ENCODE results near the gene STX17.
"Not testable (repeated sequence)": the region's sequence is repeated elsewhere in the genome, so short reads cannot be mapped to it uniquely, and the experiment has no call there.

The STX17 gene

DNA sequence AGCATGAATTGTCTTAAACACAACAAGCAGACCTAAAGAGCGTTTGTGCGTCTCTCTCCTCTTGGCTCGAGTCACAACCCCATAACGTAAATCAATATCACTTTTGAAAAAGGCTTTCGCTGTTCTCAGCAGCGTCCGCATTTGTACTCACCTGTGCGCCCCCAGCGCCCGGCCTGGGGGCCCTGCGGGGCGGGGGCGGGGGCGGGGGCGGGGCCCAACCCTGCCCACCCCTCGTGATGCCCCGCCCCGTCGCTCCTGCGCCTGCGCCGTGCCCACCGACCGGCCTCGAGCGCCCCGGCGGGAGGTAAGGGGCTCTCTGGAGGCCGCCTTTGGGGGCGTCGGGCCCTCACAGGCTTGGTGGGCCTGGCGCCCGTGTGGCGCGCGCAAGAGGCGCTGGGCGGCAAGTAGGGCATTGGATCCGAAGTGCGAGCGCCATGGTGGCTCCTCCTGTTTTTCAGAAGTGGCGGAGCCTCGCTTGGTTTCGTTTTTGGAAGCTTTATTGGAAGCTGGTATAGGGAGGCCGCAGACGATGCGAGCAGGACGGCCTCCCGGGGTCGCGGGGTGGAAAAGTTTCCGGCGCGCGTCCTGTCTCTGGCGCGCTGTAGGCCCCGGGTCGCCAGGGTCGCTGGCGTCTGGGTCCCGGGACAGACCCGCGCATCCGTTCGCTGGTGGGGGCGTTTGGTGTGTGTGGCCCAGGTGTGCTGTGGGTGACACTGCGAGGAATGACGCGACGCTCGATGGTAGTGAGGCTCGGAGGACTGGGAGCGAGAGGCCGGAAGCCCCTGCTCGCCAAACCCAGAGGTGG lies at the start of gene STX17:
Gene STX17, plus strand, starts transcription at position 252 of the 805 bp plus-strand sequence. CDS start 8,586 bp downstream, outside the sequence.
- DNase-seq = peak; percentile 83

DNA sequence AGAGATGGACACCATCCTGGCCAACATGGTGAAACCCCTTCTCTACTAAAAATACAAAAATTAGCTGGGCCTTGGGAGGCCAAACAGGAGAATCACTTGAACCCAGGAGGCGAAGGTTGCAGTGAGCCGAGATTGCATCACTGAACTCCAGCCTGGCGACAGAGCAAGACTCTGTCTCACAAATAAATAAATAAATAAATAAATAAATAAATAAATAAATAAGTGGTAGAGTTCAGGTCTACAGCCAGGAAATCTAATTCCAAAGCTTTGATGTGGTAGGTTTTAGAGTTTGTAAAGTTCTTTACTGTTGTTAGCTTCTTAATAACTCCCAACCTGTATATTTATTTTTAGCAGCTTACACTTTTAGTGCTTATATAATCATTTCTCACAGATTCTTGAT lies 48.9 kb upstream of the STX17 start:
- not testable (repeated sequence) for DNase-seq

DNA sequence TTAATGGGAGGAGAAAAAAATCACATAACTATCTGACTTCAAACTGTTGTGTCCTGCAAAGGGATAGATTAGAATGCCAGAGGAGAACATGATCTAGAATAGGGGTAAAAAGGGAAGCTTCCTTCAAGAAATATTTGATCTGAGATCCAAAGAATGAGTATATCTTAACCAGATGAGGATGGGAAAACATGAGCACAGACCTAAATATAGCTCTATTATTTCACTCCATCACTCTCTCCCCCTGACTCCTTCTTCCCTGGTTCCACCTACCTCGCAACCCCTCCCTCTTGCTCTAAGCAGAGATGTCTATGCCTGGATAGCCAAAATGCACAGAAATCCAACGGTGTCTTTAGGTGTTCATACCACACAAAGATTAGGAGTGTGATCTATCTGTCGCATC lies 48.4 kb upstream of the STX17 start:
- no peak for DNase-seq

DNA sequence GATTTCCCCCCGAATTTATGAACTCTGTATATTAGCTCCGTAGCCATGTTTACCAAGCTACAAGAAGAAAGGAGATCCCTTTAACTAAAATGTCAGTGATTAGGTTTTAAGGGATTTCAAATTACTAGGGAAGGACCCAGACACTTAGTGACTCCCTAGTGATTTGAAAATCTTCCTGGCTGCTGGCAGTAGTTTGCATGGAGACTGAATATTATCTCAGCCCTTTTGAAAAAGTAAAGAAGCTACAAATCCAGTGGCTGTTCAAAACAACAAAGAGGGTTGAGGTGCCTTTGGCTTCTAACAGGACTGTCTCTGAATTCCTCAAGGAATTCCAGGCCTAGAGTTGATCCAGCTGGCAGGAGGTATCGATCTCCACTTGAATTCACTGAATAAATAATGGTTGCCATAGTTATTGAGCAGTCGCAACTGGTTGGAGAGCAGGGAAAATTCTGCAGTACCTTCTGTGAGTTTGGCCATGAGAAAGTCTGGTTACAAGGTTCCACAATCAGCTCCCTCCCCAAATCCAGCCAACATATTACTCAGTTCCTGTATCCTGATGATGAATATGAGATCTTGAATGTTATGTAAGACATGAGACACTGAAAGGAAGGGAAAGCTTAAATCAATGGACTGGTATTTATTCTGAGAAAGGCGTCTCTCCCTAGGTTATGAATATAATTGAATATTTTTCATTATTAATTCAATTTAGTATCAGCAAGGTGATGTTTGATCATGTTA lies 47.0 kb upstream of the STX17 start:
- DNase-seq = no peak

DNA sequence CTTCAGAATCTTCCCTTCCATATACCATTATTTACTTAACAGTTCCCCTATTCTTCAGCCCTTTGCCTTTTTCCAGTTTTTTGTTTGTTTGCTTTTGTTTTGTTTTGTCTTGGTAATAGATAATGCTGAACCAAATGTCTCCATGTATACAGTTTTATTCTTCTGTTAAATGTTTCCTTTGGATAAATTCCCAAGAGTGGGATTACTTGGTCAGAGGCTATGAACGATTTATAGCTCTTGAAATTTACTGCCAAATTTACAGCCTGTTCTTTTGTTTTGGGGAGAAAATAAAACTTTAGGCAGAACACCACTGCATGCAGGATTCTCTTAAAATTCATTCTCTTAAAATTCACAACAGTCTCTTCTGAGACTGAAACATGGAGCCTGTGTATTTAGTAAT lies 46.2 kb upstream of the STX17 start:
- DNase-seq = no peak

DNA sequence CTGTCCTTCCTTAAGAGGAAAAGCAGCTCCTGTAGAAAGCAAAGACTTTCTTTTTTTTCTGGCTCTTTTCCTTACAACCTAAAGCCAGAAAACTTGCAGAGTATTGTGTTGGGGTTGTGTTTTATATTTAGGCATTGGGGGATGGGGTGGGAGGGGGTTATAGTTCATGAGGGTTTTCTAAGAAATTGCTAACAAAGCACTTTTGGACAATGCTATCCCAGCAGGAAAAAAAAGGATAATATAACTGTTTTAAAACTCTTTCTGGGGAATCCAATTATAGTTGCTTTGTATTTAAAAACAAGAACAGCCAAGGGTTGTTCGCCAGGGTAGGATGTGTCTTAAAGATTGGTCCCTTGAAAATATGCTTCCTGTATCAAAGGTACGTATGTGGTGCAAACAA lies 42.5 kb upstream of the STX17 start:
- DNase-seq = no peak

DNA sequence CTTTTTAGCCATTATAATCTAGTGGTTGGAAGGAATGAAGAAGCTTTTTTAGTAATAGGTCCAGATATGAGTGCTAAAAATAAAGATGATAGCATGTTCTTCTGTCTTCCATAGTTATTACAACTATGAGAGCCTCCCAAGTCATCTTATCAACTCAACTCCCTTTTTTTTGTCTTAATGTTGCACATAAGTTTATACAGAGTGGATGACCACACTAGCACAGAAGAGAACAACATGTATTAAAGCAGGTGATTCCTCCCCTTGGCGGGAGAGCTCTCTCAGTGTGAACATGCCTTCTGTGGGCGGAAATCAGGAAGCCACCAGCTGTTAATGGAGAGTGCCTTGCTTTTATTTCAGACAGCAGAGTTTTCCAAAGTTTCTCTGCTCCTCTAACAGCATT lies 40.1 kb upstream of the STX17 start:
- no peak for DNase-seq

DNA sequence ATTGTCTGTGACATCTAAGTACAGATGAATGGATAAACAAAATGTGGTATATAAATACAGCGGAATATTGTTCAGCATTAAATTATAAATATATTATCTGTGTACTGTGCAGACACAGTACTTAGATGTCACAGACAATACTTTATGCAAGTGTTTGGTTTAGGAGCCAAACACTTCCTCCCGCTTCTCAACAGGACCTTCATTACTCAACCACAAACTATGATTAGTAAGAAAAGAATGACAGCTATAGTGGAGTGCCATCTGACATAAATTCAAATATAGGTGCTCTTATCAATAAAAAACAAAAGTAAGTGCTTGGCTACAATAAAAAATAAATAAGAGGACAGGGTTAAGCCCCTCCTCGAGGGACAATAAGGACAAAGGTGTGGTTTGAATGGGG lies 38.9 kb upstream of the STX17 start:
- no peak for DNase-seq

DNA sequence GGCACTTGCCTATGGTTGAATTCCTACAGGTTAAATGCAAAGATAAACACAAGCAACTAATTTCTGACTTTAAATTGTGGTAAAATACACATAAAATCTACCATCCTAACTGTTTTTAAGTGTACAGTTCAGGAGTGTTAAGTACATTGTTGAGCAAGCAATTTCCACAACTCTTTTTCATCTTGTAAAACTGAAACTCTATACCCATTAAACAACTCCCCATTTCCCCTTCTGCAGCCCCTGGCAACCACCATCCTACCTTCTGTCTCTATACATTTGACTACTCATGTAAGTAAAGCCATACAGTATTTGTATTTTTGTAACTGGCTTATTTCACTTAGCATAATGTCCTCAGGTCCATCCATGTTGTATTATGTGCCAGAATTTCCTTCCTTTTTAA lies 38.5 kb upstream of the STX17 start:
- DNase-seq = no peak

DNA sequence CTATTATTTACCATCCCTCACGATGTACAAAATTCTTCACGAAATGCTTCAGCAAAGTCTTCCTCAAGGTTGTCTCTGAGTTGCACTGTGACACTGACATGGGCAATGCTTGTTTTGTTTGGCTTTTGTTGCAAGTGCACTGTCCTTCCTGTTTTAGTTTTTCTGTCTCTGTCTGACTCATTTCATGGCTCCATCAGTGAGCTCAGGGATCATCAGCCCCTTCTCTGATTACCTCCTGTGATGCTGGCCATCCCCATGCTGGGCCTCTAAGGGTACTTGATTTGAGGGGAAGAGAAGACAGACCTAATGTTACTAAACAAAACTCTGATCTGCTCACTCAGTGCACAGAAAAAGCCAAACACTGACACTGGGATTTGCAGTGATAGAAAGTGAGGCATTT lies 37.6 kb upstream of the STX17 start:
- no peak for DNase-seq

DNA sequence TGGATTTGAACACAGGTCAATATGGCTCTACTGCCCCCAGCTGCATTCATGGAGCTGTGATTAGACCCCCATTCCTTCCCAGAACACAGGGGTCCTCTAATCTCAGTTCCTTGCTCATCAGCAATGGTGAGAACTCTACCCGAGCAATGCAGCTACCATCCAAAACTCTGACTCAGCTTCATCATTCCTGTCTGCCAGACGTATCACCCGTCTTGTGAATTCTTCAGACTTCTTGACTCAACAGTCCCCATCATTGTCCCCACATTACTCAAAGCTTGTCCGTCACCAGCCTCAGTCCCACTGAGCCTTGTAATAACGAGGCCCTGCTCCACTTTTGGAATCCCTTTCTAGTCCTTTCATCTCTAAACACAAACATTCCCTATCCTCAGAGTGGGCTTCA lies 36.3 kb upstream of the STX17 start:
- DNase-seq = no peak

DNA sequence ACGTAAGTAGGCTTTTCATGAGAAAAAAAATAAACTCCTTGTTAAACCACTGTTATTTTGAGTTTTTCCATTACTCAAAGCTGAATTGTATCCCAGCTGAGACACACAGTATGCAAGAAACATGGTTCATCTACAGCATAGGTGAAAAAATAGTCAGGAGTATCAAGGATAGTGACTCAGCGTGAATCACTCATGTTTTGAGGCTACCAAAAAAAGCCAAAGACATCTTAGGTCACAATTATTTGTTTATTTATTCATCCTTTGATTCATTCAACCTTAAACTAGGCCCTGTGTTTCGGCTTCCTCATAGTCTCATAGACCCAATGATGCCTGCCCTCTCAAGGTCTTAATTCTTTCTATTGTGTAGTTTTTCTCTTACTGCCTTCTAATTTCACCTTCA lies 32.9 kb upstream of the STX17 start:
- DNase-seq = no peak

DNA sequence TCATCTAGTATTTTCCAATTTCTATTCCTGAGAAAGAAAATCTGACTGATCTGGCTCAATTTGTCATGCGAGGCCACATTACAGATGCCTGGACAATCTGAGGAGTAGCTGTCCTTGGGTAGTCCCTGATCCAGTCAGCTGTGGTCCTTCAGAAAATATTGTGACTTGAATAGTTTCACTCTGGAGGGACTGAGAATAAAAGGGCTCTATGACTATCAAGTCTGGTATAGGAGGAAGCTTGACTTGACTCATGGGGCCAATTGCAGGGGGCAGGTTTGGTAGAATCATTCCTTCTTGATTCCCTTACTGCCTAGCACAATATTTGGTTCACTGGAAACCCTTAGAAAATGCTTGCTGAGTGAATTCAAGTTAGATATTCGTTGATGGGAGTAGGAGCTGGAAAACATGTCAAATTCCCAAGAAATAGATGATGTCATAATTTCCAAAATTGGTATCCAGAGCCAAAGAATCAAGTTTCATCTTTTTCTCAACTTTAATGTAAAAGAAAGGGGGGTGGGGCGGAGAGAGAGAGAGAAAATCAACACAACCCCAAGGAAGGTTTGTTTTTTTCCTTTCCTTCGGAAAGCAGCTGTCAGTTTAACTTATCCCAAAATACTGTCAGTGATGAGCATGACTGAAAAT lies 32.4 kb upstream of the STX17 start:
- no peak for DNase-seq

DNA sequence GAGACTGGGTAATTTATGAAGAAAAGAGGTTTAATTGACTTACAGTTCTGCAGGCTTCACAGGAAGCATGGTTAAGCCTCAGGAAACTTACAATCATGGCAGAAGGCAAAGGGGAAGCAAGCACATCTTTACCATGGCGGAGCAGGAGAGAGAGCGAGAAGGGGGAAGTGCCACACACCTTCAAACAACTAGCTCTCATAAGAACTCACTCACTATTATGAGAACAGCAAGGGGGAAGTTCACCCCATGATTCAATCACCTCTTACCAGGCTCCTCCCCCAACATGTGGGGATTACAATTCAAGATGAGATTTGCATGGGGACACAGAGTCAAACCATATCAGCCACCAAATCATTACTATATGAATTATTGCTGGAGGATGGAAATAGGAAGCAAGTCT lies 30.3 kb upstream of the STX17 start:
- DNase-seq = no peak

DNA sequence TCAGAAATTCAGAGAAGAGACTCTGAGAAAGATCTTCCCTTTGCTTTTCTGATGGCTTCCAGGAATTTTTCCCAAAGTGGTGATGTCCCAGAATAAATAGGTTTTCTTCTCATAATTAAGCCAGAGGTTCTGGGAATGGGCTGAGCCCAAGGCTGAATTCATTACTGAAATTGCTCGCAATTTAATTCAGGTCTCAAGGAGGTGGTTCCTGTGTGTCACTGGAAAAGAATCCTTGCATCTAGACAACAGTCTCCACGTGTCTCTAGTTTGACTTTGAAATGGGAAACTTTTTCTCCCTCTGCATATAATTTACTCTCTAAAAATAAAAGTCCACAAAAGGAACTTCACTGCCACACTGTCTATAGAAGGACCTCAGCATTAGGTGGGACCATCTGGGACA lies 27.8 kb upstream of the STX17 start:
- DNase-seq = no peak

DNA sequence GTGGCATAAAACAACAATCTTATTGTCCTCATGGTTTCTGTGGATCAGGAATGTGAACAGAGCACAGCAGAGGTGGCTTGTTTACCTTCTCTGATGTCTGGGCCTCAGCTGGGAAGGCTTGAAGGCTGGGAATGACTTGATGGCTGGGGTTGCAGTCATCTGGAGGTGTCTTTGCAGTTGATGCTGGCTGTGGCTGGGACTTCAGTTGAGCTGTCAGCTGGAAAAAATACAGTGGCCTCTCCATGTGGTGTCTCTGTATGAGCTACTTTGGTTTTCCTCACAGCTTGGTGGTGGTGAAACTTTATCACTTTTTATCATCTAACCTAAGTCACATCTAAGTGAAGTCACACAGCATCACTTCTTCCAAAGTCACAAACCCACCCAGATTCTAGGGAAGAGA lies 24.7 kb upstream of the STX17 start:
- no peak for DNase-seq

DNA sequence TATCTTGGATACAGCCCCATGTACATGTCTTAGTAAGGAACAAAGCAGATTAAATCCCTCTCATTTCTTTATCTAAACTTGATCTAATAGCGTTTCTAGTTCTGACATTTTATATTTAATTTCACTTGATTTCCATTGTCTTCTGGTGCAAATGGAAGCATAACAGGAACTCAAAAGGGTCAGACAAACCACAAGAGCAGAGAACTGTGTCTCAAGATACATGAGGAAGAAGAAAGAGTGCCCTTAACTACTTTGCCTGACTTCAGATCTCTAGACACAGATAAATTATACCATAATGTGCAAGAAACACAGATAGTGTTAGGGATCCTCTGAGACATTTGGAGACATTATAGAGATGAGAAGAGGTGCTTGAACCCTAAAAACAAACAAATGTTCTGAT lies 20.7 kb upstream of the STX17 start:
- DNase-seq = no peak

DNA sequence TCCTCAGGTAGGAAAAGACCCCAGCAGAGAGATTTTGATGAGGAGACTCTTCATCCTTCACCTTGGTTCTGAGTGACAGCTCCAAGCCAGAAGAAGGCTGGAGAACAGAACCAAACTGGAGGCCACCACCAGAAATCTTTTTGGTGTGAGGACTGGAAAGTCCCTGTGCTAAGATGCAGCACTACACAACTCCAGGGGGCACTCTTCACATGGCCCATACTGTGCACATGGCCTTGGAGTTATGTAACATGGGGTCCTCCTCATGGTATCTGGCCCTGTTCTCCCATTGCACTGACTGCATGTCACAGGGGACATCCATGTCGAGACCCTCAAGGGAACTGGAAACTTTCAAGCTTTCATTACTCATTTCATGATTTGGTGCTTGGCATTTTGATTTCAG lies 17.3 kb upstream of the STX17 start:
- DNase-seq = peak; percentile 7

DNA sequence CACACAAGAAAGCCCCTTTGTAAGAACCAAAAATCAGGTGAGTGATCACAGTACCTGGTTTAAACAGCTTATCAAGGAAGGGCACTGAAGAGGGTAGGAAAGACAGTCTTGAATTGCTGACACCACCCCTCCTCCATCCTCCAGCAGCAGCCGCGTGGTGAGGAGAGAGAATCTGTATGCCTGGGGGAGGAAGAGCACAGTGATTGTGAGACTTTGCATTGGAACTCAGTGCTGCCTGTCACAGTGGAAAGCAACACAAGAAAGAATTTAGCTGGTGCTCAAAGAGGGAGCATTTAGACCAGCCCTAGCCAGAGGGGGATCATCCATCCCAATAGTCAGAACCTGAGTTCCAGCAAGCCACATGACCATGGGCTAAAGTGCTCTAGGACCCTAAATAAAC lies 11.6 kb upstream of the STX17 start:
- DNase-seq = no peak

DNA sequence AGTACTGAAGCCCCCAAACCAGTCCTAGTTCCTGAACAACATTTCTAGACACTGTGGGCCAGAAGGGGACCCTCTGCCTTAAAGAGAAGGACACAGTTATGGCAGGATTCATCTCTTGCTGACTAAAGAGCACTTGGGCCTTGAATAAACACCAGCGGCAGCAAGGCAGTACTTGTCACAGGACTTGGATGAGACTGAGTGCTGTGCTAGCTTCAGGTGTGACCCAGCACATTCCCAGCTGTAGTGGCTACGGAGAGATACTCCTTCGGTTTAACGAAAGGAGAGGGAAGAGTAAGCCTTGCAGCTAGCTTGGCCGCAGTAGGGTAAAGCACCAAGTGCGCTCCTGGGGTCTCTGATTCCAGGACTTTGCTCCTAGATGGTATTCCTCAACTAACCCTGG lies 10.9 kb upstream of the STX17 start:
- no peak for DNase-seq

DNA sequence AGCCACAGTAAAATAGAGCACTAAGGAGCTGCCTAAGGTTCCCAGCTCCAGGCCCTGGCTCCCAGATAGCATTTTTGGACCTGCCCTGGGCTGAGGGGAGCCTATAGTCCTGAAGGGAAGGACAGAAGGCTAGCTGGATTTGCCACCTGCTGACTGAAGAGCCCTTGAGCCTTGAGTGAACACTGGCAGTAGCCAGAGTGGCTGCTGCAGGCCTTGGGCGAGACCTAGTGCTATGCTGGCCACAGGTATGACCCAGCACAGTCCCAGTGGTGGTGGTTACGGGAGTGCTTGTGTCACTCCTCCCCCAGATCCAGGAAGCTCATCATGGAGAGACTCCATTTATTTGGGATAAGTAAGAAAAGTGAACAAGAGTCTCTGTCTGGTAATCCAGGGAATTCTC lies 10.3 kb upstream of the STX17 start:
- no peak for DNase-seq

DNA sequence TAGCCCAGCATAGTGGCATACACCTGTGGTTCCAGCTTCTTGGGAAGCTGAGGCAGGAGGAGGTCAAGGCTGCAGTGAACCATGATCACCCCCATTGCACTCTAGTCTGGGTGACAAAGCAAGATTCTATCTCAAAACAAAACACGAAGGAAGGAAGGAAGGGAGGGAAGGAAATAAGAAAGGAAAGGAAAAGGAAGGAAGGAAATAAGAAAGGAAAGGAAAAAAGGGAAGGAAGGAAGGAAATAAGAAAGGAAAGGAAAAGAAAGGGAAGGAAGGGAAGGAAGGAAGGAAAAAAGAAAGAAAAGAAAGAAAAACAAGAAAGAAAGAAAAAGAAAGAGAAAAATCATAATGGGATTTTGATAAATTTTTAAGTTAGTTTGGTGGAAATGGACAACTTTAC lies 3.1 kb upstream of the STX17 start:
- DNase-seq = no peak

DNA sequence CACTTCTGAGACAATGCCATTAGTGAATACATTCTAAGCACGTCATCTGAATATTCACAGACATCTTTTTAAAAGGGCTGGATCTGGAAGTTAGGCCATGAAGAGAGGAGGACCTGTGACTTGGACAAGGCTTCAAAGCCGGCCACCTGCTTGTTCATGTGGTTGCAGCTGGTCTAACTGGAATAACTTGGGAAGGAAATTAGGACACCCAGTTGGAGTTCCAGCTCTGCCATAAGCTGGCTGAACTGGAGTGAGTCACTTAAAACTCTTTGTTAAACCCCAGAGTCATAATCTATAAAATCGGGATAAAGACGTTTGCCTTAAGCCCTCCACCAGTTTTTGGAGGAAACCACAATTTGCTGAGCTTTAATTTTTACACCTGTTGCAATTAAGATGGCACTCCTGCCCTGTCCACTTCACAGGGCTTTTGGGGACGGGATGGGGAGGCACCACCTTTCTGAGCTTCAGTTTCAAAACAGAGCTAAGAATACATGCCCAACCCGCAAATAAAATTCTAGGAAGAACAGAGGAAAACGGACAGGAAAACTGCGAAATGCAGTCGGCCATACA lies 536 bp upstream of the STX17 start:
- DNase-seq = no peak

DNA sequence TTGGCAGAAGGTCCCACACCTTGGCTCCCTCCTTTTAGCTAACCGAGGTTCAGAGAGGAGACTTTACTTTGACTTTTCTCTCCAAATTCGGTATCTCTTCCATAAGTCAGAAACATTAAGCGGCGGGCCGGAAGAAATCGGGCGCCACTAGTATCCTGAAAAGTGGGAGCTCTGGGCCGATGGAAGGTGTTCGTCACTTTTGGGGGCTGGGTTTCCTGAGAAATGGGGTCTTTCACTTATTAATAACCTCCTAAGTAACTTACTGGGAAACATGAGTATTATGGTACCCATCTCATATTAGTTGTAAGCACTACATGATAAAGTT lies 716 bp downstream of the STX17 start:
- DNase-seq = no peak

Data from CD4-positive, alpha-beta T cell treated with Interleukin-6 for 4 hours (primary cell).